DND-41 (cell line): ENCODE results near the gene NBPF1.
"Not testable (repeated sequence)": the region's sequence is repeated elsewhere in the genome, so short reads cannot be mapped to it uniquely, and the experiment has no call there.

Experiments used
- ATAC-seq: fragments of 200-7000 bp; cut with Tn5 transposase; 3 replicates; pipeline ENCODE4 v1.9.1; 2021; ENCODE audit warnings: low read depth; ENCODE audit not compliant: insufficient read depth
- DNase-seq: peaks from one replicate; pipeline ENCODE4 v3.0.0-alpha.2; 2020
- H2AFZ ChIP-seq: 2 replicates; pipeline ENCODE4 v1.6.0; 2012; ENCODE audit warnings: low read depth, low read length
- H3K27ac ChIP-seq: 2 replicates; pipeline ENCODE4 v1.5.1; 2012; ENCODE audit warnings: low read length, inconsistent platforms
- H3K27me3 ChIP-seq: fragments of 200-600 bp; sonication (generic); 2 replicates; pipeline ENCODE4 v1.6.0; 2012; ENCODE audit warnings: low read length, mild to moderate bottlenecking, inconsistent platforms; ENCODE audit not compliant: insufficient read depth, poor library complexity
- H3K36me3 ChIP-seq: 2 replicates; pipeline ENCODE4 v1.5.1; 2012; ENCODE audit warnings: low read length, inconsistent platforms; ENCODE audit not compliant: insufficient read depth
- H3K4me1 ChIP-seq: 2 replicates; pipeline ENCODE4 v1.5.1; 2012; ENCODE audit warnings: mild to moderate bottlenecking, low read length; ENCODE audit not compliant: insufficient read depth
- H3K4me2 ChIP-seq: 2 replicates; pipeline ENCODE4 v1.6.0; 2012; ENCODE audit warnings: mild to moderate bottlenecking, moderate library complexity, low read length, inconsistent platforms; ENCODE audit not compliant: insufficient read depth
- H3K4me3 ChIP-seq, 2 experiments: fragments of 200-600 bp in 1 of 2; shearing (Covaris generic) in 1 of 2; 2 replicates each; pipeline ENCODE4 v1.5.1; 2012 to 2016; ENCODE audit warnings: inconsistent platforms in 2 of 2, low read length in 2 of 2, mild to moderate bottlenecking in 2 of 2, low read depth in 1 of 2, moderate library complexity in 1 of 2
- H3K79me2 ChIP-seq: 2 replicates; pipeline ENCODE4 v1.6.0; 2012; ENCODE audit warnings: low read length, inconsistent platforms; ENCODE audit not compliant: insufficient read depth
- H3K9ac ChIP-seq: 2 replicates; pipeline ENCODE4 v1.6.0; 2012; ENCODE audit warnings: low read depth, mild to moderate bottlenecking, inconsistent platforms, low read length, moderate library complexity
- H3K9me3 ChIP-seq: 2 replicates; pipeline ENCODE4 v1.5.1; 2012; ENCODE audit warnings: low read length, moderate library complexity, mild to moderate bottlenecking, inconsistent platforms; ENCODE audit not compliant: insufficient read depth, severe bottlenecking
- H4K20me1 ChIP-seq: 2 replicates; pipeline ENCODE4 v1.6.0; 2012; ENCODE audit warnings: low read length; ENCODE audit not compliant: insufficient read depth
- EZH2 ChIP-seq: IDR thresholded peaks from 3 replicates; pipeline ENCODE4 v1.6.1; 2012; ENCODE audit warnings: borderline replicate concordance, low read depth, mild to moderate bottlenecking, moderate library complexity, low read length, inconsistent platforms; ENCODE audit not compliant: severe bottlenecking
- TF ChIP-seq, protein P1 (sequence below): IDR thresholded peaks from 2 replicates; pipeline ENCODE4 v1.5.1; 2012; ENCODE audit warnings: borderline replicate concordance, low read length, moderate library complexity, mild to moderate bottlenecking; ENCODE audit not compliant: poor library complexity, severe bottlenecking; ENCODE audit errors: extremely low read depth

The NBPF1 gene

DNA sequence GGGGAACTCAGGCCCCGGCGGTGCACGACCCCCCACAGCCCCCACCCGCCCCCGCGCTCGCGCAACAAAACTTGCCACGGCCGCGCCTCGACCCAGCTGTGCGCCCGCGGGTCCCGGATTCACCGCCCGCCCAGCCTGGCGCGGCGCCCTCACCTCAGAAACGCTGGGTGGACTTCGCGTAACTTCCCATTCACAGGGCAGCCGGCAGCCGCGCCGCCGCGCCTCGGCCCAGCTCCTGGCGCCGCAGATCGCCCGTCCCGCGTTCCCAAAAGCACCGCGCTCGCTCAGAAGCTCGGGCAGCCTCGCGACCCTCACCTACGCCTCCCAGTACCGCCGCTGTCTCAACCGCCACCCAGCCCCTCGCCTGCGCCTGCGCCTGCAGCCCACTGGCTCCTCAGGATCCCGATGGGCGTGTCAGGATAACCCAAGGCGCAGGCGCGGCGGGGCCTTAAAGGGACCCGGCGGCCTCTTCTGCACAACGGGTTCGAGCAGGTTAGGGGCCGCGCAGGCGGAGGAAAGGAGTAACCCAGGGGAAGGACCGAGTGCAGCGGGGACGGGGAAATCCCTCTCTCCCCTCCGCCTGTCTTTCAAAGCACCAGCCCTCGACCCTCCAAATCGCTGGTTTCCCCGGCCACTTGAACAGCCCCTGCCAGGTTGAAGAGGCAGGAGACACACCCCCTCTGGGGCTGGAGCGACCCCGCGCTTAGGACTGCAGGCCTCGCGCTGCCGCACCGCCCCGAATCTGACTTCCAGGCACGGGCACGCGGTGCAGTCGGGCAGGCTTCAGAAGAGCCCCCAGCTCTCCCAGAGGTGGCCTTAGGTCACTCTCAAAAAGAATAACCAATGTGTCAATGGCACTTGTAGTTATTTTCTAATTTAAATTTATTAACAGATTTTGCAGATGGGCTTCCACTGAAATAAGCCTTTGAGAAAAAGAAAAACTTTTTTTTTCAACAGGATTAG, at the start of gene NBPF1:
Gene NBPF1 (minus strand): TSS at position 380 of the 963 bp plus-strand sequence.
- H3K4me1 ChIP-seq, result peaks cover 33% of the 10 kb centered on the region
- no peaks in the 10 kb centered on the region for H3K9me3 ChIP-seq
- peak within 1 kb of the TSS; percentile 50 to 73 for H3K4me3 ChIP-seq
- peak within 1 kb of the TSS; percentile 77 for H2AFZ ChIP-seq
- TF ChIP-seq, protein P1, sequence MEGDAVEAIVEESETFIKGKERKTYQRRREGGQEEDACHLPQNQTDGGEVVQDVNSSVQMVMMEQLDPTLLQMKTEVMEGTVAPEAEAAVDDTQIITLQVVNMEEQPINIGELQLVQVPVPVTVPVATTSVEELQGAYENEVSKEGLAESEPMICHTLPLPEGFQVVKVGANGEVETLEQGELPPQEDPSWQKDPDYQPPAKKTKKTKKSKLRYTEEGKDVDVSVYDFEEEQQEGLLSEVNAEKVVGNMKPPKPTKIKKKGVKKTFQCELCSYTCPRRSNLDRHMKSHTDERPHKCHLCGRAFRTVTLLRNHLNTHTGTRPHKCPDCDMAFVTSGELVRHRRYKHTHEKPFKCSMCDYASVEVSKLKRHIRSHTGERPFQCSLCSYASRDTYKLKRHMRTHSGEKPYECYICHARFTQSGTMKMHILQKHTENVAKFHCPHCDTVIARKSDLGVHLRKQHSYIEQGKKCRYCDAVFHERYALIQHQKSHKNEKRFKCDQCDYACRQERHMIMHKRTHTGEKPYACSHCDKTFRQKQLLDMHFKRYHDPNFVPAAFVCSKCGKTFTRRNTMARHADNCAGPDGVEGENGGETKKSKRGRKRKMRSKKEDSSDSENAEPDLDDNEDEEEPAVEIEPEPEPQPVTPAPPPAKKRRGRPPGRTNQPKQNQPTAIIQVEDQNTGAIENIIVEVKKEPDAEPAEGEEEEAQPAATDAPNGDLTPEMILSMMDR, result peak; percentile 30
- no peak for TF ChIP-seq EZH2
- H3K27ac ChIP-seq, result peak within 1 kb of the TSS; percentile 72
- H4K20me1 ChIP-seq, result peaks cover 9% of the 10 kb centered on the region; the same call in 1 of the 2 replicates
- peak; percentile 99 for DNase-seq
- H3K79me2 ChIP-seq, result peaks cover 43% of the 10 kb centered on the region
- no peaks in the 10 kb centered on the region for H3K27me3 ChIP-seq
- H3K36me3 ChIP-seq, result peaks cover 6% of the 10 kb centered on the region
- peak within 1 kb of the TSS; percentile 69 for H3K9ac ChIP-seq
- peak within 1 kb of the TSS; percentile 75 for H3K4me2 ChIP-seq
- ATAC-seq, result peak; percentile 98

DNA sequence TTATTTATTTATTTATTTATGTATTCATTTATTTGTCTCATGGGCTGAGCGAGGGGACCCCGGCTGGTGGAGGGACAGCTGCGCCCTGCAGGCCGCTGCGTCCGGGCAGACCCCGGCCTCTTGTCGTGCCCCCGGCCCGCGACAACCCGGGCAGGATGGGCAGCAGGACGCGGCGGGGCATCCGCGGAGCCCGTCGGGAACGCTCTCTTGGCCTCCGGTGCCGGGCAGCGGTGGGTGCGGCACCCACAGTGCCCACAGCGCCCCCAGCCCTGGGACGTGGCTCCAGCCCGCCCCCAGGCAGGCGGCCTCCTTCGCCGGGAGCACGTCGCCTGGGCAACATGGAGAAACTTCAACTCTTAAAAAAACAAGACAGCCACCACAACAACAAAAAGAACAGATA, 44.9 kb upstream of the NBPF1 start:
- ATAC-seq, H3K9ac ChIP-seq, H3K79me2 ChIP-seq, DNase-seq, H2AFZ ChIP-seq, H4K20me1 ChIP-seq, H3K9me3 ChIP-seq, H3K4me1 ChIP-seq, H3K4me2 ChIP-seq, H3K27ac ChIP-seq, H3K27me3 ChIP-seq, H3K36me3 ChIP-seq, H3K4me3 ChIP-seq: not testable (repeated sequence)

DNA sequence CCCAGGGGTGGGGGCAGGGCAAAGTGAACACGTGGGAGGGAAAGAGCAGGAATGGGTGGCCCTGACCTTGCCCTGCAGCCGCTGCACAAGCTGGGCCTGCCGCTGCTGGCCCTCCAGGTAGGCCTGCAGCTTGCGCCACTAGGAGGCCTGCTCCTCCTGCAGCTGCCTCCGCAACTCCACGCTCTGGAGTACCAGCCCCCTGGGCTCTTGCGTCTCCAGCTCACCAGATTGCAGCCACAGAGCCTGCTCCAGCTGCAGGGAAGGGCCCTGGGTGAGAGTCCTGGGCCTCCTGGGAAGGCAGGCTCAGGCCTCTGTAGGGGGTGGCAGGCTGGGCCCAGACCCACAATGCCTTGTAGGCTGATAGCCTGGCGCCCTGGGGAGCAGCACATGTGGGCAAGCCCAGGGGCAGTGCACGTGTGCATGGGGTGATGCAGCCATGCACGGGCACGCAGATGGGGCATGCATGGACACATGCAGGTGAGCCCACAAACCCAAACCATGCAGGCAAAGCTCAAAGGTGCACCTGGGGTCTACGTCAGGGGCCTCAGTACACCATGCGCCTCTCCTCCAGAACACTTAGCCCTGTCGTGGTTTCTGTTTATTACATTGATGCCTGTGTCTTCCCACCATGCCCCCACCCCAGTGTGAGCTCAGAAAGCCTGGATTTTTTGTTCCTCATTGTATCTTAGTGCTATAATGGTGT, 43.8 kb upstream of the NBPF1 start:
- not testable (repeated sequence) for H3K36me3 ChIP-seq, H3K27me3 ChIP-seq, H3K4me2 ChIP-seq, DNase-seq, H3K9me3 ChIP-seq, H3K27ac ChIP-seq, H3K4me3 ChIP-seq, H3K9ac ChIP-seq, H2AFZ ChIP-seq, H3K79me2 ChIP-seq, H4K20me1 ChIP-seq, H3K4me1 ChIP-seq
- peak; percentile 33; the same call in 1 of the 3 replicates for ATAC-seq

DNA sequence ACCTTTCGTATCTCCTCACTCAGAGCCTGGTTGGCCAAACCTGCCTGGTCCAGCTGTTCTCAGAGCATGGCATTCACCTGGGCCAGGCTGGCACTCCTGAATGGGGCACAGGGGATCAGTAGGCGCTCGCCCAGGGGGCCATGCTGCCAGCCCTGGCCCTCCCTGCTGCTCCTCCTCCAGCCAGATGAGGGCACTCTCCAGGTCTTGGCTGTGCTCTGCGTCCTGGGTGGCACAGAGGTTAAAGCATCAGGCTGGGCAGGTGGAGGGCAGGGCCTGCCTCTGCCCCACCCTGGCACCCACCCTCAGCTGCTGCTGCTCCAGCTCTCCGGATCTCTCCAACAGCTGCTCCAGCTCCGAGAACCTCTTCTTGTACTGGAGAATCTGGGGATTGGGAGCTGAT, 43.2 kb upstream of the NBPF1 start:
- not testable (repeated sequence) for H4K20me1 ChIP-seq, H3K79me2 ChIP-seq, H3K4me3 ChIP-seq, DNase-seq, H3K9me3 ChIP-seq, H3K9ac ChIP-seq, H3K27me3 ChIP-seq, H3K36me3 ChIP-seq, H3K27ac ChIP-seq, H3K4me1 ChIP-seq, H3K4me2 ChIP-seq, H2AFZ ChIP-seq
- ATAC-seq, result peak; percentile 68

DNA sequence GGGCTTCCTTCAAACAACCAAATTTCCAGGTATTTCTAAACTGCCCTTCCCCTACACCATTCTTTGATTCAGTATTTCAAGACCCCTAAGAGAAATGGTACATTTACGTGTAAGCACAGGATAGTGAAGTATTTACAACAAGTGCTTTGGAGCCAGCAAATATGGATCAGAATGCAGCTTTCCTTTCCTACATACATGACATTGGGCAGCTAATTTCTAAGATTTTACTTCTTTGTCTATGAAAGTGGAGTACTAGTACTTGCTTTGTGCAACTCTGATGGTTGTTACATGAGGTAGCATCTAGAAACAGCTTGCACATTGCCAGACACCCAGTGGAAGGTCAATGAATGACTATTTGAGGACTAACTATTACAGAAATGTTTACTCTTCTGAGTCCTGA, 38.2 kb upstream of the NBPF1 start:
- not testable (repeated sequence) for H3K4me3 ChIP-seq, H3K27ac ChIP-seq, H4K20me1 ChIP-seq, H3K9me3 ChIP-seq, H3K4me1 ChIP-seq, H3K79me2 ChIP-seq, DNase-seq, H3K9ac ChIP-seq, H3K4me2 ChIP-seq, H3K36me3 ChIP-seq, H2AFZ ChIP-seq, H3K27me3 ChIP-seq
- ATAC-seq, result peak; percentile 52; the same call in 1 of the 3 replicates

DNA sequence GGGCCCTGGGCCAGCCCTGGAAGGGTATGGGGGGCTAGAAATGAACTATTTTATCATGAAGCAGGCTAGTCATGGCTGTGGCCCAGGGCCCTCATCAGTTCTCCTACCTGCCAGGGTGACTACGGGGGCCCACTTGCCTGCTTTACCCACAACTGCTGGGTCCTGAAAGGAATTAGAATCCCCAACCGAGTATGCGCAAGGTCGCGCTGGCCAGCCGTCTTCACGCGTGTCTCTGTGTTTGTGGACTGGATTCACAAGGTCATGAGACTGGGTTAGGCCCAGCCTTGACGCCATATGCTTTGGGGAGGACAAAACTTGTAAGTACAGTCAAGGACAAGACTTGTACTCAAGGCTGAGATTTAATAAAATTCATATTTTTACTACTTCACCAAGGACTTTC, 36.6 kb upstream of the NBPF1 start:
- H3K27me3 ChIP-seq, DNase-seq, H3K79me2 ChIP-seq: not testable (repeated sequence)

DNA sequence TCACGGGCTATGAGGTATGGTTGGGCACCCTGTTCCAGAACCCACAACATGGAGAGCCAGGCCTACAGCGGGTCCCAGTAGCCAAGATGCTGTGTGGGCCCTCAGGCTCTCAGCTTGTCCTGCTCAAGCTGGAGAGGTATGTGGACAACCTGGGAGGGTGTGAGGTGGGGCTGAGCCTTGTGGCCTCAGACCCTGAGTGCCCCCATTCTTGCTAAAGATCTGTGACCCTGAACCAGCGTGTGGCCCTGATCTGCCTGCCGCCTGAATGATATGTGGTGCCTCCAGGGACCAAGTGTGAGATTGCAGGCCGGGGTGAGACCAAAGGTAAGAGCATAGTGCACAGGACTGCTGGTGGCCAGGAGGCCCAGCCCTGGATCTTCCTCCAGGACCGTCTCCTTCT, 36.0 kb upstream of the NBPF1 start:
- not testable (repeated sequence) for H3K36me3 ChIP-seq, H3K9me3 ChIP-seq, H4K20me1 ChIP-seq, H3K4me3 ChIP-seq, ATAC-seq, H3K27me3 ChIP-seq, H3K27ac ChIP-seq, H3K79me2 ChIP-seq, H3K9ac ChIP-seq, H2AFZ ChIP-seq, H3K4me2 ChIP-seq
- peak; percentile 4 for DNase-seq
- peaks cover 11% of the 10 kb centered on the region for H3K4me1 ChIP-seq

More for the DNA sequence above, 36.6 kb upstream of the NBPF1 start:
- H3K4me3 ChIP-seq, H3K36me3 ChIP-seq, H3K4me2 ChIP-seq, H3K9me3 ChIP-seq, H3K9ac ChIP-seq, H2AFZ ChIP-seq, H3K4me1 ChIP-seq, ATAC-seq, H3K27ac ChIP-seq, H4K20me1 ChIP-seq: not testable (repeated sequence)
